A673 (cell line): ENCODE data around the gene STAG1. TPM values are rescaled to one million over a fixed set of nuclear protein-coding genes. Genes with fewer than 3 reads are reported as not detected.

Experiments used
- BruUV-seq: library from RNA; stranded (reverse); fragments of 400-500 nt; replicated peaks from 2 replicates; lab custom pipeline; 2021; lab: Mats Ljungman, UMichigan
- CTCF ChIA-PET: fragments of 300-600 bp; sonication (Branson Sonifier 250); formaldehyde crosslinking; loops from one replicate; lab custom pipeline; 2022; ENCODE audit warnings: antibody characterized with exemption; lab: Charles Lee
- POLR2A ChIA-PET: fragments of 300-600 bp; sonication (Branson Sonifier 250); formaldehyde crosslinking; loops from one replicate; lab custom pipeline; 2022; ENCODE audit warnings: antibody characterized with exemption; ENCODE audit not compliant: low non-redundant PET; lab: Charles Lee
- DNase-seq: peaks from one replicate; pipeline ENCODE4 v3.0.0-alpha.2; 2015; ENCODE audit warnings: low spot score
- H3K27ac ChIP-seq: fragments of 200-600 bp; sonication (generic); 2 replicates; pipeline ENCODE4 v1.5.1; 2016; ENCODE audit warnings: mixed run types, low read depth, mild to moderate bottlenecking, mixed read lengths, antibody characterized with exemption, low read length; ENCODE audit not compliant: poor library complexity, severe bottlenecking
- H3K27me3 ChIP-seq: fragments of 200-600 bp; sonication (generic); replicated peaks from 2 replicates; pipeline ENCODE4 v1.6.1; 2017; ENCODE audit warnings: mixed run types, low read depth, mild to moderate bottlenecking, mixed read lengths, antibody characterized with exemption, low read length; ENCODE audit not compliant: insufficient read depth, poor library complexity
- H3K36me3 ChIP-seq: fragments of 200-600 bp; sonication (generic); 2 replicates; pipeline ENCODE4 v1.6.1; 2016; ENCODE audit warnings: mixed run types, mild to moderate bottlenecking, mixed read lengths, antibody characterized with exemption, low read length; ENCODE audit not compliant: insufficient read depth, poor library complexity, severe bottlenecking
- H3K4me1 ChIP-seq: fragments of 200-600 bp; sonication (generic); 2 replicates; pipeline ENCODE4 v1.6.1; 2017; ENCODE audit warnings: mixed run types, mild to moderate bottlenecking, mixed read lengths, antibody characterized with exemption, low read length; ENCODE audit not compliant: insufficient read depth, poor library complexity, severe bottlenecking
- H3K4me3 ChIP-seq: fragments of 200-600 bp; sonication (generic); 2 replicates; pipeline ENCODE4 v1.5.1; 2016; ENCODE audit warnings: low read depth, mixed run types, mild to moderate bottlenecking, mixed read lengths, low read length; ENCODE audit not compliant: poor library complexity, severe bottlenecking
- H3K9me3 ChIP-seq: fragments of 200-600 bp; sonication (generic); 2 replicates; pipeline ENCODE4 v1.6.1; 2016; ENCODE audit warnings: mixed run types, low read depth, mild to moderate bottlenecking, mixed read lengths, antibody characterized with exemption, low read length; ENCODE audit not compliant: poor library complexity, severe bottlenecking
- EZH2 ChIP-seq: fragments of 200-600 bp; sonication (generic); IDR thresholded peaks from 2 replicates; pipeline ENCODE4 v1.6.1; 2017; ENCODE audit warnings: borderline replicate concordance, low read depth, mild to moderate bottlenecking, mixed read lengths, antibody characterized with exemption, low read length; ENCODE audit not compliant: poor library complexity, severe bottlenecking
- intact Hi-C: fragments of 100-400 bp; cut with micrococcal nuclease; formaldehyde crosslinking; loops from one replicate; pipeline ENCODE4 v1.10.0; 2022; ENCODE audit not compliant: unreplicated experiment
- total RNA-seq: library from RNA; stranded (reverse); gene quantifications from 2 replicates; pipeline ENCODE4 v1.2.3, GENCODE V29; 2021
- TF ChIP-seq, protein P1 (sequence below): fragments of 300-800, 200-600 bp; sonication (generic); conservative IDR thresholded peaks from 2 replicates; pipeline ENCODE4 v1.5.1; 2017; ENCODE audit warnings: low read depth, mild to moderate bottlenecking, antibody characterized with exemption, low read length, moderate library complexity, mixed read lengths

The STAG1 gene
- total RNA-seq, 1 experiment from 2014 or later, result 47.4 TPM

GRCh38 chr3:136327671-136328070, 424.5 kb downstream of the STAG1 start:
- Histone ChIP-seq H3K27me3 (no peaks in the 10 kb centered on the region), H3K4me1 (no peaks in the 10 kb centered on the region), H3K9me3 (peaks cover 6% of the 10 kb centered on the region), H3K27ac (no peak overlapping the region), H3K36me3 (peaks cover 11% of the 10 kb centered on the region), H3K4me3 (no peak overlapping the region)
- no peak for DNase-seq
- POLR2A ChIA-PET, result interaction anchor here (0.5 kb wide), 1 partner anchor 191 kb away, joined by 4 read pairs; no protein-coding TSS in a partner anchor
- no peak for TF ChIP-seq EZH2
- TF ChIP-seq, protein P1, sequence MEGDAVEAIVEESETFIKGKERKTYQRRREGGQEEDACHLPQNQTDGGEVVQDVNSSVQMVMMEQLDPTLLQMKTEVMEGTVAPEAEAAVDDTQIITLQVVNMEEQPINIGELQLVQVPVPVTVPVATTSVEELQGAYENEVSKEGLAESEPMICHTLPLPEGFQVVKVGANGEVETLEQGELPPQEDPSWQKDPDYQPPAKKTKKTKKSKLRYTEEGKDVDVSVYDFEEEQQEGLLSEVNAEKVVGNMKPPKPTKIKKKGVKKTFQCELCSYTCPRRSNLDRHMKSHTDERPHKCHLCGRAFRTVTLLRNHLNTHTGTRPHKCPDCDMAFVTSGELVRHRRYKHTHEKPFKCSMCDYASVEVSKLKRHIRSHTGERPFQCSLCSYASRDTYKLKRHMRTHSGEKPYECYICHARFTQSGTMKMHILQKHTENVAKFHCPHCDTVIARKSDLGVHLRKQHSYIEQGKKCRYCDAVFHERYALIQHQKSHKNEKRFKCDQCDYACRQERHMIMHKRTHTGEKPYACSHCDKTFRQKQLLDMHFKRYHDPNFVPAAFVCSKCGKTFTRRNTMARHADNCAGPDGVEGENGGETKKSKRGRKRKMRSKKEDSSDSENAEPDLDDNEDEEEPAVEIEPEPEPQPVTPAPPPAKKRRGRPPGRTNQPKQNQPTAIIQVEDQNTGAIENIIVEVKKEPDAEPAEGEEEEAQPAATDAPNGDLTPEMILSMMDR, result no peak
- CTCF ChIA-PET, result no interaction called here
- intact Hi-C loops, result no loop called here
- no TSS peak for BruUV-seq

GRCh38 chr3:136326316-136326715, 425.9 kb downstream of the STAG1 start:
- Histone ChIP-seq H3K4me1 (no peaks in the 10 kb centered on the region), H3K27me3 (no peaks in the 10 kb centered on the region), H3K27ac (no peak overlapping the region), H3K36me3 (peaks cover 15% of the 10 kb centered on the region), H3K4me3 (no peak overlapping the region), H3K9me3 (peaks cover 20% of the 10 kb centered on the region)
- POLR2A ChIA-PET, result no interaction called here
- CTCF ChIA-PET, result no interaction called here
- no TSS peak for BruUV-seq
- DNase-seq, result no peak
- TF ChIP-seq, protein P1, result no peak
- TF ChIP-seq EZH2, result no peak
- intact Hi-C loops, result no loop called here

GRCh38 chr3:136311968-136312367, 440.2 kb downstream of the STAG1 start:
- DNase-seq, result no peak
- intact Hi-C loops, result no loop called here
- no peak overlapping the region for H3K4me3 ChIP-seq
- BruUV-seq, result no TSS peak
- H3K36me3 ChIP-seq, result no peaks in the 10 kb centered on the region
- H3K27me3 ChIP-seq, result no peaks in the 10 kb centered on the region
- no peaks in the 10 kb centered on the region for H3K9me3 ChIP-seq
- no peak overlapping the region for H3K27ac ChIP-seq
- CTCF ChIA-PET, result no interaction called here
- TF ChIP-seq, protein P1, result no peak
- no peak for TF ChIP-seq EZH2
- POLR2A ChIA-PET, result no interaction called here
- no peaks in the 10 kb centered on the region for H3K4me1 ChIP-seq
